SK-N-SH (cell line): ENCODE data around the gene YTHDF1. TPM values are rescaled to one million over a fixed set of nuclear protein-coding genes. Genes with fewer than 3 reads are reported as not detected.

Source experiments
- CTCF ChIA-PET: fragments of 300-600, 350-600 bp; formaldehyde crosslinking; extraction: SDS; loops from one replicate; lab custom pipeline; 2021; lab: Yijun Ruan, JAX
- POLR2A ChIA-PET: fragments of 350-600 bp; sonication (Branson Sonifier 250); formaldehyde crosslinking; extraction: SDS; loops from one replicate; lab custom pipeline; 2020; ENCODE audit warnings: antibody characterized with exemption, inconsistent platforms; lab: Yijun Ruan, JAX
- DNase-seq: peaks from one replicate; pipeline ENCODE4 v3.0.0; 2012
- H2AFZ ChIP-seq: fragments of 200-600 bp; sonication (generic); 2 replicates; pipeline ENCODE4 v1.8.1; 2016; ENCODE audit warnings: antibody characterized with exemption, mild to moderate bottlenecking, low read depth
- H3F3A ChIP-seq: fragments of 200-600 bp; sonication (generic); replicated peaks from 2 replicates; pipeline ENCODE3; 2016; ENCODE audit warnings: antibody characterized with exemption, mild to moderate bottlenecking; ENCODE audit not compliant: insufficient read depth
- H3K27ac ChIP-seq, 2 experiments: fragments of 200-500 bp in 1 of 2; fragments of 200-600 bp in 1 of 2; sonication (Bioruptor generic) in 1 of 2; sonication (generic), shearing (Covaris generic) in 1 of 2; 2 replicates each; pipeline versions ENCODE4 v1.5.1 to v1.6.1; 2014 to 2016; ENCODE audit warnings: low read depth in 2 of 2, inconsistent platforms in 1 of 2, low read length in 1 of 2, mild to moderate bottlenecking in 1 of 2, mixed read lengths in 1 of 2
- H3K27me3 ChIP-seq: fragments of 200-600 bp; sonication (generic), shearing (Covaris generic); 2 replicates; pipeline ENCODE4 v1.6.1; 2016; ENCODE audit warnings: mixed run types; ENCODE audit not compliant: insufficient read depth
- H3K36me3 ChIP-seq, 2 experiments: fragments of 200-500 bp in 1 of 2; fragments of 200-600 bp in 1 of 2; sonication (Bioruptor generic) in 1 of 2; sonication (generic) in 1 of 2; replicated peaks in 1 of 2; 2 replicates each; pipeline versions ENCODE3 to v1.5.1; 2014 to 2016; ENCODE audit warnings: low read length in 1 of 2, mild to moderate bottlenecking in 1 of 2; ENCODE audit not compliant: insufficient read depth in 2 of 2, control insufficient read depth in 1 of 2
- H3K4me1 ChIP-seq, 2 experiments: fragments of 200-500 bp in 1 of 2; fragments of 200-600 bp in 1 of 2; sonication (Bioruptor generic) in 1 of 2; sonication (generic), shearing (Covaris generic) in 1 of 2; 2 replicates each; pipeline versions ENCODE4 v1.5.1 to v1.6.1; 2014 to 2016; ENCODE audit warnings: low read depth in 1 of 2, low read length in 1 of 2, mixed run types in 1 of 2; ENCODE audit not compliant: insufficient read depth in 2 of 2, control insufficient read depth in 1 of 2
- H3K4me2 ChIP-seq: fragments of 200-600 bp; sonication (generic), shearing (Covaris generic); 2 replicates; pipeline ENCODE4 v1.6.1; 2017; ENCODE audit warnings: mixed run types
- H3K4me3 ChIP-seq, 2 experiments: fragments of 200-500 bp in 1 of 2; fragments of 200-600 bp in 1 of 2; sonication (Bioruptor generic) in 1 of 2; sonication (generic), shearing (Covaris generic) in 1 of 2; 2 replicates each; pipeline versions ENCODE4 v1.5.1 to v1.8.1; 2014 to 2016; ENCODE audit warnings: low read depth in 2 of 2, inconsistent platforms in 1 of 2, low read length in 1 of 2, mild to moderate bottlenecking in 1 of 2, mixed read lengths in 1 of 2, moderate library complexity in 1 of 2
- H3K79me2 ChIP-seq: fragments of 200-600 bp; sonication (generic); 2 replicates; pipeline ENCODE4 v1.8.1; 2017; ENCODE audit warnings: mild to moderate bottlenecking; ENCODE audit not compliant: insufficient read depth
- H3K9ac ChIP-seq: fragments of 200-600 bp; sonication (generic); 2 replicates; pipeline ENCODE4 v1.6.1; 2017; ENCODE audit warnings: mixed run types
- H3K9me2 ChIP-seq: fragments of 200-600 bp; sonication (generic); 2 replicates; pipeline ENCODE4 v1.6.1; 2017; ENCODE audit warnings: mixed run types
- H3K9me3 ChIP-seq: fragments of 200-600 bp; sonication (generic); 2 replicates; pipeline ENCODE4 v1.6.1; 2017; ENCODE audit warnings: mixed run types, mild to moderate bottlenecking, moderate library complexity
- H4K20me1 ChIP-seq: fragments of 200-600 bp; sonication (generic); 2 replicates; pipeline ENCODE4 v1.6.1; 2017; ENCODE audit warnings: mild to moderate bottlenecking, mixed run types; ENCODE audit not compliant: insufficient read depth
- CHD2 ChIP-seq: fragments of 150-350 bp; IDR thresholded peaks from 2 replicates; pipeline ENCODE4 v1.6.1; 2018; ENCODE audit warnings: low read length; ENCODE audit not compliant: partially characterized antibody
- ELF1 ChIP-seq: IDR thresholded peaks from 2 replicates; pipeline ENCODE4 v1.4.0; 2012
- EP300 ChIP-seq, 2 experiments: IDR thresholded peaks; 2 replicates each; pipeline versions ENCODE4 v1.4.0 to v1.6.1; 2012; ENCODE audit warnings: borderline replicate concordance in 1 of 2, low read depth in 1 of 2, low read length in 1 of 2
- FOSL2 ChIP-seq: IDR thresholded peaks from 2 replicates; pipeline ENCODE4 v1.4.0; 2012; ENCODE audit warnings: low read depth, mild to moderate bottlenecking, moderate library complexity, borderline replicate concordance
- FOXJ3 ChIP-seq: sonication (generic); formaldehyde crosslinking; IDR thresholded peaks from 2 replicates; pipeline ENCODE4 v1.5.1; 2020; ENCODE audit warnings: mild to moderate bottlenecking, missing genetic modification reagents
- FOXM1 ChIP-seq: IDR thresholded peaks from 2 replicates; pipeline ENCODE4 v1.4.0; 2012; ENCODE audit warnings: low read depth, mild to moderate bottlenecking
- MEF2A ChIP-seq: IDR thresholded peaks from 2 replicates; pipeline ENCODE4 v1.4.0; 2012; ENCODE audit warnings: low read depth, borderline replicate concordance
- NFIC ChIP-seq: IDR thresholded peaks from 2 replicates; pipeline ENCODE4 v1.4.0; 2012; ENCODE audit warnings: borderline replicate concordance
- NRF1 ChIP-seq: IDR thresholded peaks from 2 replicates; pipeline ENCODE4 v1.6.1; 2012; ENCODE audit warnings: low read depth, mild to moderate bottlenecking, low read length
- RCOR1 ChIP-seq: fragments of 150-350 bp; IDR thresholded peaks from 2 replicates; pipeline ENCODE4 v1.6.1; 2017; ENCODE audit warnings: antibody characterized with exemption, low read length
- RXRA ChIP-seq: IDR thresholded peaks from 2 replicates; pipeline ENCODE4 v1.4.0; 2012; ENCODE audit warnings: low read depth, mild to moderate bottlenecking, borderline replicate concordance
- SIN3A ChIP-seq: IDR thresholded peaks from 2 replicates; pipeline ENCODE4 v1.6.1; 2012; ENCODE audit warnings: low read depth, mild to moderate bottlenecking, low read length, moderate library complexity, borderline replicate concordance
- SMC3 ChIP-seq: IDR thresholded peaks from 2 replicates; pipeline ENCODE4 v1.6.1; 2012; ENCODE audit warnings: low read depth, low read length, improper control_type of control experiment
- TCF12 ChIP-seq: IDR thresholded peaks from 2 replicates; pipeline ENCODE4 v1.4.0; 2012
- TEAD4 ChIP-seq: IDR thresholded peaks from 2 replicates; pipeline ENCODE4 v1.4.0; 2012; ENCODE audit warnings: mild to moderate bottlenecking, borderline replicate concordance; ENCODE audit not compliant: insufficient read depth
- WGBS: methylation state at CpG from one replicate; pipeline ENCODE4 v1.1.6; 2017; ENCODE audit warnings: low lambda C conversion rate; 5-methylcytosine and 5-hydroxymethylcytosine counted together
- polyA plus RNA-seq, 3 experiments: library from polyadenylated mRNA; depleted of rRNA; stranded (reverse); fragments of >200 nt; gene quantifications; 2 replicates each; pipeline ENCODE4 v1.2.3, GENCODE V29; 2012
- TF ChIP-seq, protein P1 (sequence below): fragments of 150-350 bp; IDR thresholded peaks from 2 replicates; pipeline ENCODE4 v1.6.1; 2017; ENCODE audit warnings: antibody characterized with exemption, low read length, low read depth, borderline replicate concordance
- TF ChIP-seq, protein P2 (sequence below): IDR thresholded peaks from 2 replicates; pipeline ENCODE4 v1.4.0; 2012; ENCODE audit warnings: low read depth
- TF ChIP-seq, protein P3 (sequence below): IDR thresholded peaks from 2 replicates; pipeline ENCODE4 v1.6.1; 2012; ENCODE audit warnings: mild to moderate bottlenecking, low read depth, low read length, moderate library complexity

Gene YTHDF1
- polyA plus RNA-seq, 1 of the 3 experiments (the other 2 are of a cell fraction) = 17.0 TPM

DNA sequence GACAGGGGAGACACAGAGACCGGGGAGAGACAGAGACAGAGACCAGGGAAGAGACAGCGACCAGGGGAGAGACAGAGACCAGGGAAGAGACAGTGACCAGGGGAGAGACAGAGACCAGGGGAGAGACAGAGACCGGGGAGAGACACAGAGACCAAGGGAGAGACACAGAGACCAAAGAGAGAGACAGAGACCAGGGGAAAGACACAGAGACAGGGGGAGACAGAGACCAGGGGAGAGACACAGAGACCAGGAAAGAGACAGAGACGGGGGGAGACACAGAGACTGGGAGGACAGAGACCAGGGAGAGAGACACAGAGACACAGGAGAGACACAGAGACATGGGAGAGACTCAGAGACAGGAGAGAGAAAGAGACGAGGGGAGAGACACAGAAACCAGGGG, 43.9 kb downstream of the YTHDF1 start (continued):
- no peak for TF ChIP-seq EP300 (IDR thresholded peaks at IDR 0.05; ENCODE audit: borderline replicate concordance in 1 of 2, low read depth in 1 of 2, low read length in 1 of 2)
- TF ChIP-seq, all 33 proteins: peak for 0

DNA sequence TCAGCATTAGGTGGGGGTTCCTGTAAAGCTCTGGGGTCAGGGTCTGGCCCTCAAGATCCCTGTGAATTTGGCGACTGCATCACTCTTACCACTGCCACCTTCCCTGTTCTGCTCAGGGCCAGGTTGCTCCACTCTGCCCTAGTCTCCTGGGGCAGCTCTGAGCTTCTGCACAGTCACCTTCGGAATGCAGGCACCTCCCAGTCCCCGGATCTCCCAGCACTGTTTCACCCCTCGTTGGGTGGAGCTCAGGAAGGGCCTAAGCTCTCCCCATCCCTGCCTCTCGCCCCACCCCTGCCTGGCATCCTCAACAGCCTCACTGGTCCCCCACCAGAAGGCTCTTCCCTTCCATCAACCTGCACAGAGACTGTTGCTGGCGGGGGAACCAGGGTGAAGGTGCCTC, 46.2 kb downstream of the YTHDF1 start:
- WGBS = 11% methylated on average over 5 of the region's 6 CpGs
- POLR2A ChIA-PET = no interaction called here
- CTCF ChIA-PET = interaction anchor here (1.0 to 2.3 kb wide), 2 partner anchors 14 to 127 kb away, joined by 3 to 9 read pairs; no protein-coding TSS in a partner anchor

DNA sequence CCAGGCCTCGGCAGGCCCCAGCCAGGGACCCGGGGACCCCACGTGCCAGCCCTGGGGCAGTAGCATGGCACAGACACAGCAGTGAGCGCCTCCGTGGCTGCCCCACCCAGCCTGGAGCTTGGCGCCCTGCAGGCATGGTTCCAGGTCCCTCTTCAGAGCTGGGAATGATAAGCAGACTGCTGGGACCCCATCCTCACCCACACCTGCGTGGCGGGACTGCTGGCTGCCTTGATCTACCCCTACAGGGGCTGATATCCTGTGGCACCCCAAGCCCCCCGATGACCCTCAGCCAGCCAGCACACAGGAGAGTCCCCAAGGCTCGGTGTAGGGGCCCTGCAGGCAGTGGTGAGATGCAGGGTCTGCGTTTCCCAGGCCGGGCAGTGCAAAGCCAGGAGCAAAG, 47.1 kb downstream of the YTHDF1 start:
- Histone ChIP-seq H3K4me1 (no peaks in the 10 kb centered on the region), H3K9me2 (no peaks in the 10 kb centered on the region), H2AFZ (no peak overlapping the region), H3K4me3 (no peak overlapping the region), H3K4me2 (no peak overlapping the region), H3K27ac (no peak overlapping the region), H3K79me2 (no peaks in the 10 kb centered on the region), H3K36me3 (no peaks in the 10 kb centered on the region), H3K9me3 (no peaks in the 10 kb centered on the region), H3K27me3 (peaks cover 19% of the 10 kb centered on the region), H4K20me1 (peaks cover 6% of the 10 kb centered on the region; the same call in 1 of the 2 replicates), H3K9ac (no peak overlapping the region), H3F3A (no peaks in the 10 kb centered on the region)
- DNase-seq = no peak
- no peak for TF ChIP-seq NRF1
- no peak for TF ChIP-seq CHD2
- no peak for TF ChIP-seq TEAD4
- no peak for TF ChIP-seq EP300 (IDR thresholded peaks at IDR 0.05; ENCODE audit: borderline replicate concordance in 1 of 2, low read depth in 1 of 2, low read length in 1 of 2)
- TF ChIP-seq ELF1 = no peak
- TF ChIP-seq, protein P1, sequence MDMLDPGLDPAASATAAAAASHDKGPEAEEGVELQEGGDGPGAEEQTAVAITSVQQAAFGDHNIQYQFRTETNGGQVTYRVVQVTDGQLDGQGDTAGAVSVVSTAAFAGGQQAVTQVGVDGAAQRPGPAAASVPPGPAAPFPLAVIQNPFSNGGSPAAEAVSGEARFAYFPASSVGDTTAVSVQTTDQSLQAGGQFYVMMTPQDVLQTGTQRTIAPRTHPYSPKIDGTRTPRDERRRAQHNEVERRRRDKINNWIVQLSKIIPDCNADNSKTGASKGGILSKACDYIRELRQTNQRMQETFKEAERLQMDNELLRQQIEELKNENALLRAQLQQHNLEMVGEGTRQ = no peak
- TF ChIP-seq, protein P2, sequence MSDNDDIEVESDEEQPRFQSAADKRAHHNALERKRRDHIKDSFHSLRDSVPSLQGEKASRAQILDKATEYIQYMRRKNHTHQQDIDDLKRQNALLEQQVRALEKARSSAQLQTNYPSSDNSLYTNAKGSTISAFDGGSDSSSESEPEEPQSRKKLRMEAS = no peak
- no peak for TF ChIP-seq SIN3A
- no peak for TF ChIP-seq RXRA
- no peak for TF ChIP-seq SMC3
- 10% methylated on average over 4 of the region's 12 CpGs for WGBS
- ChIA-PET POLR2A (no interaction called here), CTCF (interaction anchor here (2.3 to 2.8 kb wide), 2 partner anchors 14 to 113 kb away, joined by 9 to 11 read pairs; no protein-coding TSS in a partner anchor)

More for the DNA sequence above, 46.2 kb downstream of the YTHDF1 start:
- no peak for DNase-seq
- Histone ChIP-seq H3K4me2 (no peak overlapping the region), H3K27me3 (peaks cover 28% of the 10 kb centered on the region), H3K4me1 (no peaks in the 10 kb centered on the region), H3K79me2 (no peaks in the 10 kb centered on the region), H3K36me3 (no peaks in the 10 kb centered on the region), H3K9ac (no peak overlapping the region), H2AFZ (no peak overlapping the region), H3K9me3 (no peaks in the 10 kb centered on the region), H3K27ac (no peak overlapping the region), H3K9me2 (no peaks in the 10 kb centered on the region), H3K4me3 (no peak overlapping the region), H4K20me1 (peaks cover 6% of the 10 kb centered on the region; the same call in 1 of the 2 replicates), H3F3A (no peaks in the 10 kb centered on the region)
- TF ChIP-seq, protein P1 = no peak
- TF ChIP-seq, protein P3, sequence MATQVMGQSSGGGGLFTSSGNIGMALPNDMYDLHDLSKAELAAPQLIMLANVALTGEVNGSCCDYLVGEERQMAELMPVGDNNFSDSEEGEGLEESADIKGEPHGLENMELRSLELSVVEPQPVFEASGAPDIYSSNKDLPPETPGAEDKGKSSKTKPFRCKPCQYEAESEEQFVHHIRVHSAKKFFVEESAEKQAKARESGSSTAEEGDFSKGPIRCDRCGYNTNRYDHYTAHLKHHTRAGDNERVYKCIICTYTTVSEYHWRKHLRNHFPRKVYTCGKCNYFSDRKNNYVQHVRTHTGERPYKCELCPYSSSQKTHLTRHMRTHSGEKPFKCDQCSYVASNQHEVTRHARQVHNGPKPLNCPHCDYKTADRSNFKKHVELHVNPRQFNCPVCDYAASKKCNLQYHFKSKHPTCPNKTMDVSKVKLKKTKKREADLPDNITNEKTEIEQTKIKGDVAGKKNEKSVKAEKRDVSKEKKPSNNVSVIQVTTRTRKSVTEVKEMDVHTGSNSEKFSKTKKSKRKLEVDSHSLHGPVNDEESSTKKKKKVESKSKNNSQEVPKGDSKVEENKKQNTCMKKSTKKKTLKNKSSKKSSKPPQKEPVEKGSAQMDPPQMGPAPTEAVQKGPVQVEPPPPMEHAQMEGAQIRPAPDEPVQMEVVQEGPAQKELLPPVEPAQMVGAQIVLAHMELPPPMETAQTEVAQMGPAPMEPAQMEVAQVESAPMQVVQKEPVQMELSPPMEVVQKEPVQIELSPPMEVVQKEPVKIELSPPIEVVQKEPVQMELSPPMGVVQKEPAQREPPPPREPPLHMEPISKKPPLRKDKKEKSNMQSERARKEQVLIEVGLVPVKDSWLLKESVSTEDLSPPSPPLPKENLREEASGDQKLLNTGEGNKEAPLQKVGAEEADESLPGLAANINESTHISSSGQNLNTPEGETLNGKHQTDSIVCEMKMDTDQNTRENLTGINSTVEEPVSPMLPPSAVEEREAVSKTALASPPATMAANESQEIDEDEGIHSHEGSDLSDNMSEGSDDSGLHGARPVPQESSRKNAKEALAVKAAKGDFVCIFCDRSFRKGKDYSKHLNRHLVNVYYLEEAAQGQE = no peak
- TF ChIP-seq FOXJ3 (CRISPR knock-in tag) (no peak), FOSL2 (no peak), NFIC (no peak), FOXM1 (no peak), MEF2A (no peak), TCF12 (no peak), RCOR1 (no peak)
